ENCODE measurements around the gene RPS8. TPM values are rescaled to one million over a fixed set of nuclear protein-coding genes. Genes with fewer than 3 reads are reported as not detected.
A peak's percentile ranks its signal among the peaks of the same experiment; 100 is the strongest.
"Not testable (repeated sequence)": the region's sequence is repeated elsewhere in the genome, so short reads cannot be mapped to it uniquely, and the experiment has no call there.

RPS8 gene
- total RNA-seq, result 581 TPM
- long read RNA-seq, transcript RPS8-202 (6 exons, 881 nt), result major isoform, 113 of 157 reads
- long read RNA-seq, transcript RPS8-207 (5 exons, 1,115 nt), result minor isoform, 15 of 157 reads
- long read RNA-seq, partial matches to known transcripts, result 27 of 157 reads
- long read RNA-seq, other reads (novel, unspliced or antisense), result 1 of 157 reads

DNA sequence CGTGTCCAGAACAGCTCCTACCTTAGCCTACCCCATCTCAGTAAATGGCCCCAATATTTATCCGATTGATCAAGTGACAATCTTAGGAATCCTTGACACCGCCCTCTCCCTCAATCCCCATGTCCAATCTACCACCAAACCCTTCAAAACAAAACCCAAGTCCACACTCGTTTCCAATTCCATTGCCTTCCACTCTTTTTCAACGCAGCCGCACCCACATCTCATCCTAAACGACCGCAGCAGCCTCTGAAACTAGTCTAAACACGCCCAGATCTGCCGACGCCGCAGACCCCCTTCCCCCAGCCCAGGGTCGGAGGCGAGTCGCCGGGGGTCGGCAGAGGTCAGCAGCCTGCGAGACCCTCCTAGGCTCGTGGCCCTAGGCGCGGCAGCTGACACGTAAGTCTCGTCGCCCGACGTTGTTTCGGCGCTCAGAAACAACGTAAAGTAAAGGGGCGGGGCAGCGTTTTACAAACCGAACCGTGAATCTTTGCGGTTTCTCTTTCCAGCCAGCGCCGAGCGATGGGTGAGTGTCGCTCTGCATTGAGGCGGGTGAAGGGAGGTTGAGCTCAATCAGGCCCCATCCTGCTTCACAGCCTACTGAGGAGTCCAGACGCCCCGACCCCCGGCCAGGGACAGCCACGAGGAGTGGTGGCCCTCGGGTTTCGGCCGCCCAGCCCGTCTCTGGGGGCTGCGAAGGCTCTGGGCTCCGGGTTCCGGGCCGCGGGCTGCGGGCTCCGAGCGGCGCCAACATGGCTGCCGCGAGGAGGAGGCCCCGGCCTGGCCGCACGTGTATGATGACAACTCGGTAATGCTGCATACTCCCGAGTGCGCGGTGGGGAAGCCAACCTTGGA, at the start of gene RPS8:
TSS of gene RPS8 (plus strand) at position 463 of the 852 bp plus-strand sequence. CDS start at position 520, 57 bp downstream.
- intact Hi-C loops (cut with DNase I), result no loop called here
- peak; percentile 96 for DNase-seq (ENCODE audit: low spot score)

- intact Hi-C loops (cut with DNase I), result loop anchor here (5.0 kb wide), 1 partner anchor 281 kb away; the partner anchor contains the start of genes HECTD3 and UROD
- peak; percentile 96 for DNase-seq (ENCODE audit: low spot score)
Observed at GRCh38 chr1:44730741-44731512, 44.4 kb upstream of the RPS8 start, which contains the start of gene RNU5D-1. TSS of gene RNU5D-1 (minus strand) at chr1:44731170.

DNA sequence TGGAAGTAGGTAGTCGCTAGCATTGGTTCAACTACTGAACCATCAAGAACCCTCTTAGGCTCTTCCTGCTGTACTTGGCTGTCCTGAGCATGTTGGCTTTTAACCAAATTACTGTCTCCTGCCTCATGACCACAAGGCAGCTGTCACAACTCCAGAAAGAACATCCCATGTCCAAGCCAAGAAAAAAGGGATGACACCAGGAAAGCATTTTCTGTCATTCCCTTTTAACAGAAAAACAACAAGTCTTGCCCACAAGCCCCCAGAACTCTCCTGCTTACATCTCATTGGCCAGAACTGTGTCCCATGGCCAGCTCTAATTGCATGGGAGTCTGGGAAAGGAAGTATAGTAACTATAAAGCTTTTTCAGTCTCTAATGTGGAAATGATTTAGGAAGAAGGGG, 42.0 kb upstream of the RPS8 start:
- intact Hi-C loops (cut with DNase I), result loop anchor here (5.0 kb wide), 1 partner anchor 279 kb away; the partner anchor contains the start of genes HECTD3 and UROD
- no peak for DNase-seq (ENCODE audit: low spot score)

GRCh38 chr1:44733784-44734183, 41.6 kb upstream of the RPS8 start:
- intact Hi-C loops (cut with DNase I), result loop anchor here (5.0 kb wide), 1 partner anchor 279 kb away; the partner anchor contains the start of genes HECTD3 and UROD

GRCh38 chr1:44735992-44736391, 39.3 kb upstream of the RPS8 start:
- intact Hi-C loops (cut with DNase I), result no loop called here
- no peak for DNase-seq (ENCODE audit: low spot score)

More at GRCh38 chr1:44733784-44734183, 41.6 kb upstream of the RPS8 start:
- DNase-seq (ENCODE audit: low spot score), result no peak

- intact Hi-C loops (cut with DNase I), result loop anchor here (1.0 kb wide), 1 partner anchor 34 kb away; no protein-coding TSS in a partner anchor
Observed at GRCh38 chr1:44738953-44739306, 36.4 kb upstream of the RPS8 start.

GRCh38 chr1:44739307-44740178, 35.8 kb upstream of the RPS8 start, which contains the start of gene KIF2C:
TSS of gene KIF2C (plus strand) at chr1:44739837. CDS start at chr1:44739933, 96 bp downstream.
- peak; percentile 98 for DNase-seq (ENCODE audit: low spot score)
- intact Hi-C loops (cut with DNase I), result loop anchor here (1.0 to 5.0 kb wide), 2 partner anchors 34 to 563 kb away; no protein-coding TSS in a partner anchor

More at GRCh38 chr1:44738953-44739306, 36.4 kb upstream of the RPS8 start:
- not testable (repeated sequence) for DNase-seq (ENCODE audit: low spot score)

GRCh38 chr1:44740179-44740617, 35.1 kb upstream of the RPS8 start:
- no peak for DNase-seq (ENCODE audit: low spot score)
- intact Hi-C loops (cut with DNase I), result loop anchor here (5.0 kb wide), 1 partner anchor 562 kb away; no protein-coding TSS in a partner anchor

GRCh38 chr1:44743211-44743610, 32.1 kb upstream of the RPS8 start:
- no peak for DNase-seq (ENCODE audit: low spot score)
- intact Hi-C loops (cut with DNase I), result loop anchor here (5.0 kb wide), 1 partner anchor 559 kb away; no protein-coding TSS in a partner anchor

DNA sequence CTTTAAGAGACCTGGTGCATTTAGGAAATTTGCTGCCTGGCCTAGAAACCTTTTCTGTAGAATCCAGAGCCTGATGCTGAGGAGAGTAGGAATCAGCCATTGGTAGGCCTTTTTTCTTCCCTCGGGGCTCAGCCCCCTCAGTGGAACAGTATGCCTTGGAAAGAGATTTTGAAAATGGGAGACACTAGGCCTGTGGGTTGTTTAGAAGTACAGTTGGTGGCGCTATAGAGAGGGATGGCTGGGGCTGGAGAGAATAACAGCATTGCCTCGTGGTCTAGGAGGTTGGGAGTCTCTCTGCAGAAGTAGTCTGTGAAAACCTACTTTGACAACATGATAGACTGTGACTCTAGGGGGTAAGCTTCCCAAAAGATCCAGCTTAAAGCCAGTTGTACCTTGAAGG, 27.5 kb upstream of the RPS8 start:
- intact Hi-C loops (cut with DNase I), result no loop called here
- DNase-seq (ENCODE audit: low spot score), result no peak

GRCh38 chr1:44757420-44757819, 17.9 kb upstream of the RPS8 start:
- intact Hi-C loops (cut with DNase I), result no loop called here

DNA sequence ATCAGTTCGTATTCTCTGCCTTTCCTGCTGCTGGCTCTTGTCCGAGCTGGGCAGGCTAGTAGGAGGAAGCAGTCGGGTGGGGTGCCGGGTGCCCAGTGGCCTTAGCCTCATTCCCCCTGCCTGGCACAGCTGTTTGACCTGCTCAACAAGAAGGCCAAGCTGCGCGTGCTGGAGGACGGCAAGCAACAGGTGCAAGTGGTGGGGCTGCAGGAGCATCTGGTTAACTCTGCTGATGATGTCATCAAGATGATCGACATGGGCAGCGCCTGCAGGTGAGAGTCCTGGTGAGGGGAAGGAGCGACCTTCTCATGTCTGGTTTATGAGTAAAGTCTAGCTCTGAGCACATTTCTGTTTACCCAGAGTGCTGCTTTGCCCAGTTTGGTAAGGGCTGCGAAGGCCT, 16.3 kb upstream of the RPS8 start:
- no peak for DNase-seq (ENCODE audit: low spot score)
- intact Hi-C loops (cut with DNase I), result no loop called here

More at GRCh38 chr1:44757420-44757819, 17.9 kb upstream of the RPS8 start:
- DNase-seq (ENCODE audit: low spot score), result no peak

DNA sequence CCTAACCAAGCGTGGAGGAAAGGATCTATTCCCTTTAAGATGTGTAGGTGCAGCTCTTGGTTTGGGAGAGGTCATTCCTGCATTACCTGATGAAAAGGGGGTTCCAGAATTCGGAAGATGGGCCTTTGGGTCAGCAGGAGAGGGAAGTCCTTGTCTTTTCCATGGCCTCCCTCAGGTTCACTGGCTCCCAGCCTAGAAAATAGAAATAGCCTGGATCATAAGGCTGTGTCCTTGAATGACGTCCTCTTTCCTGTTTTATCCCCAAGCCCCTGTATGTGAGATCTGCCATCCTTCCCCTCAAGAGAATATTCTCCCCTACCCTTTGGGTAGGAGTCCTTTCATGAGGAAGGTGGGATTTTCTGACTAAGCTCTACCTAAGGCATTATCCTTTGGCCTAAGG, 14.5 kb upstream of the RPS8 start:
- intact Hi-C loops (cut with DNase I), result no loop called here
- DNase-seq (ENCODE audit: low spot score), result no peak

DNA sequence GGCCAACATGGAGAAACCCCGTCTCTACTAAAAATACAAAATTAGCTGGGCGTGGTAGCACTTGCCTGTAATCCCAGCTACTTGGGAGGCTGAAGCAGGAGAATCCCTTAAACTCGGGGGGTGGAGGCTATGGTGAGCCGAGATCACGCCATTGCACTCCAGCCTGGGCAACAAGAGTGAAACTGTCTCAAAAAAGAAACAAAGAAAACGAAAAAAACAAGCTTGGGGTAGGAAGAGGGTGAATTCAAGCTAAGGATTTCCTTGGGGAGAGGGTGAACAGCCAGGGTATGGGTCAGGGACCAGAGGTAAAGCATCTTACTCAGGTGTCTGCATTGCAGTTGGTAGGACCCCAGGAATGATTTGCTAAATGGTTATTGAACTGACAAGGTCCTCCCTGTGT, 8.9 kb upstream of the RPS8 start:
- intact Hi-C loops (cut with DNase I); DNase-seq (ENCODE audit: low spot score): not testable (repeated sequence)

- intact Hi-C loops (cut with DNase I), result no loop called here
- DNase-seq (ENCODE audit: low spot score), result no peak
Observed at GRCh38 chr1:44775930-44776729, 790 bp downstream of the RPS8 start.

- DNase-seq (ENCODE audit: low spot score), result no peak
- intact Hi-C loops (cut with DNase I), result no loop called here
Observed at GRCh38 chr1:44776730-44777068, 1.4 kb downstream of the RPS8 start.

DNA sequence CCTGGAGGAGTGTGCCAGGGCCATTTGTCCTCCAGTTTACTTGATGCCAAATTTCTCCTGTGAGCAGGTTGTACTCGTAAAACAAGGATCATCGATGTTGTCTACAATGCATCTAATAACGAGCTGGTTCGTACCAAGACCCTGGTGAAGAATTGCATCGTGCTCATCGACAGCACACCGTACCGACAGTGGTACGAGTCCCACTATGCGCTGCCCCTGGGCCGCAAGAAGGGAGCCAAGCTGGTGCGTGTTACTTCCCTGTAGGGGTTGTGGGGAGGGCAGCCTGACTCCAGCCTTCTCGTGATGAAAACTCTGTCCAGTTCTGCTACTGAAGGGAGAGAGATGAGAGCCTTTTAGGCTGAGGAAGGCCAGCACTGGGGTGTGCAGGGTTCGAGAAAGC, 2.2 kb downstream of the RPS8 start:
- DNase-seq (ENCODE audit: low spot score), result no peak
- intact Hi-C loops (cut with DNase I), result no loop called here

Data from cardiac septum (tissue), 1 donor.